CD8-positive, alpha-beta memory T cell (primary cell): Measurements from ENCODE around the gene HDLBP. TPM values are rescaled to one million over a fixed set of nuclear protein-coding genes. Genes with fewer than 3 reads are reported as not detected.
A peak's percentile ranks its signal among the peaks of the same experiment; 100 is the strongest.
"Not testable (repeated sequence)": the region's sequence is repeated elsewhere in the genome, so short reads cannot be mapped to it uniquely, and the experiment has no call there.

Experiments
- CTCF ChIA-PET: fragments of 350-600 bp; sonication (Branson Sonifier 250); formaldehyde crosslinking; loops from one replicate; lab custom pipeline; 2021; ENCODE audit warnings: antibody characterized with exemption; lab: Charles Lee
- POLR2A ChIA-PET: fragments of 350-600 bp; sonication (Branson Sonifier 250); formaldehyde crosslinking; loops from one replicate; lab custom pipeline; 2021; ENCODE audit warnings: antibody characterized with exemption; lab: Charles Lee
- DNase-seq, 5 donors: peaks; one replicate each; pipeline versions ENCODE4 v3.0.0 to v3.0.0-alpha.2; 2020 to 2022; ENCODE audit warnings: mixed read lengths in 1 of 5
- H3K27ac ChIP-seq: one replicate; pipeline ENCODE4 v1.7.0; 2013; ENCODE audit warnings: low read depth, mild to moderate bottlenecking, low read length, moderate library complexity
- H3K27me3 ChIP-seq: 2 replicates; pipeline ENCODE4 v1.7.0; 2013; ENCODE audit warnings: low read length, mild to moderate bottlenecking; ENCODE audit not compliant: insufficient read depth, poor library complexity, severe bottlenecking
- H3K36me3 ChIP-seq: 2 replicates; pipeline ENCODE4 v1.7.0; 2013; ENCODE audit warnings: mild to moderate bottlenecking, low read length, moderate library complexity; ENCODE audit not compliant: insufficient read depth
- H3K4me1 ChIP-seq: 2 replicates; pipeline ENCODE4 v1.7.0; 2013; ENCODE audit warnings: mild to moderate bottlenecking, low read length, moderate library complexity; ENCODE audit not compliant: insufficient read depth
- H3K4me3 ChIP-seq: 2 replicates; pipeline ENCODE4 v1.7.0; 2013; ENCODE audit warnings: mild to moderate bottlenecking, low read length
- H3K9me3 ChIP-seq: 2 replicates; pipeline ENCODE4 v1.7.0; 2013; ENCODE audit warnings: mild to moderate bottlenecking, low read length
- H3K27ac Mint-ChIP-seq, 8 donors: one replicate each; pipeline ENCODE4 v1.8.0; 2020 to 2021; ENCODE audit warnings: mixed read lengths in 8 of 8, mild to moderate bottlenecking in 6 of 8, inconsistent platforms in 3 of 8, moderate library complexity in 3 of 8
- H3K27me3 Mint-ChIP-seq, 2 donors: one replicate each; pipeline ENCODE4 v1.8.0; 2020 to 2021; ENCODE audit warnings: mixed read lengths in 2 of 2, mild to moderate bottlenecking in 1 of 2, moderate library complexity in 1 of 2
- H3K36me3 Mint-ChIP-seq, 3 donors: one replicate each; pipeline ENCODE4 v1.8.0; 2020 to 2021; ENCODE audit warnings: mixed read lengths in 3 of 3, inconsistent platforms in 1 of 3, mild to moderate bottlenecking in 1 of 3
- H3K4me1 Mint-ChIP-seq, 3 donors: one replicate each; pipeline ENCODE4 v1.8.0; 2020 to 2021; ENCODE audit warnings: mixed read lengths in 3 of 3, inconsistent platforms in 1 of 3, mild to moderate bottlenecking in 1 of 3
- H3K4me3 Mint-ChIP-seq, 7 donors: one replicate each; pipeline ENCODE4 v1.8.0; 2020 to 2021; ENCODE audit warnings: mixed read lengths in 7 of 7, mild to moderate bottlenecking in 6 of 7, moderate library complexity in 4 of 7, inconsistent platforms in 2 of 7
- H3K9me3 Mint-ChIP-seq, 5 donors: one replicate each; pipeline ENCODE4 v1.8.0; 2020 to 2022; ENCODE audit warnings: mixed read lengths in 5 of 5, mild to moderate bottlenecking in 3 of 5, moderate library complexity in 2 of 5, inconsistent platforms in 1 of 5
- polyA plus RNA-seq: library from polyadenylated mRNA; unstranded; fragments of 300-500 nt; fragmentation: Illumina TruSeq; gene quantifications from one replicate; pipeline ENCODE4 v1.2.3, GENCODE V29; 2021
- total RNA-seq, 2 experiments: library from RNA; stranded (reverse); gene quantifications; one replicate each; pipeline ENCODE4 v1.2.3, GENCODE V29; 2021

Gene HDLBP
- total and polyA plus RNA-seq, 3 experiments from 2014 or later: 70.0 to 313 (median 307) TPM

DNA sequence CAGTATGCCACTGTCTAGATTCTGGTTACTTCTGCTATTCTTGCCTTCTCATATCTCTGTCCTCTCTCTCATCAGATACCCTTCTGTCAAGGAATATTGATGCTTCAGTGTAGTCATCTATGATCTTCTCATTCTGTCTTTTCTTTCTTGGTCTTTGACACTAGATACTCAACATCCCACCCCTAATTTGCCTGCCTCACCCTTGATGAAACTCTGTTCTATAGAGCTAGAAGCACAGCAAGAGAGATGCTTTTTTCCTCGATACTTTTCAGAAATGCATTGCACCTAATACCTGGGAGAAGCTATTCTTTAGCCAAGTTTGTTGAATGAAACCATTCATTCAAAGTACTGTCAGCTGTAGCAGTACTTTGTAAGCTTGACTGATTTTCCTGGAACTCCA is 9.8 kb upstream of the HDLBP start:
- Histone ChIP-seq H3K27me3 (no peaks in the 10 kb centered on the region), H3K9me3 (no peaks in the 10 kb centered on the region), H3K27ac (no peak overlapping the region), H3K4me1 (peaks cover 12% of the 10 kb centered on the region), H3K4me3 (no peak overlapping the region), H3K36me3 (peaks cover 17% of the 10 kb centered on the region)
- POLR2A ChIA-PET: no interaction called here
- H3K4me3 Mint-ChIP-seq: peak overlapping the region in 1 of 7 donors; percentile 14
- no peak for DNase-seq
- CTCF ChIA-PET: interaction anchor here (2.7 kb wide), 1 partner anchor 10 kb away, joined by 8 read pairs; the partner anchor contains the start of genes HDLBP and SEPTIN2
- H3K4me1 Mint-ChIP-seq: peaks cover 42 to 57% (median 50%) of the 10 kb centered on the region in 3 donors
- H3K27me3 Mint-ChIP-seq: no peaks in the 10 kb centered on the region
- no peaks in the 10 kb centered on the region for H3K9me3 Mint-ChIP-seq
- H3K27ac Mint-ChIP-seq: peak overlapping the region in 7 of 8 donors; percentile 1 to 64 (median 11)
- peaks cover 12 to 71% (median 16%) of the 10 kb centered on the region in 3 donors for H3K36me3 Mint-ChIP-seq

DNA sequence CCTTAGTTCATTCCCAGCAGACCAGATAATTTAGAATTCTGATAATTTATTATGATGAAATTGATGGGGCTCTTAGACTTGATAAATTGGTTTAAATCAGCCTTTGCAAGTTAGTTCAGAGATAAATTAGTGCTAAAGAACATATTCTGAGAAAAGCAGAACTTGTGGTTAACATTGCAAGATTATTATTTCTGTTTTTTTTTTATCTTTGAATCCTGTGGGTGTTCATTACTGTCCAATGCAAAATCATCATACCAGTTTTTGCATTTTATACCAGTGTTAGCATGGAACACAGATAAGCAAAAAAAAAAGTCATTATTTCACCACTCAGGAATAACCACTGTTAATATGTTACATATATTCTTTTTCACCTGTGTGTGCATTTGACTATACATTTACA is 9.3 kb upstream of the HDLBP start:
- POLR2A ChIA-PET: no interaction called here
- H3K27ac Mint-ChIP-seq: peak overlapping the region in 1 of 8 donors; percentile 21
- H3K27ac ChIP-seq: no peak overlapping the region

DNA sequence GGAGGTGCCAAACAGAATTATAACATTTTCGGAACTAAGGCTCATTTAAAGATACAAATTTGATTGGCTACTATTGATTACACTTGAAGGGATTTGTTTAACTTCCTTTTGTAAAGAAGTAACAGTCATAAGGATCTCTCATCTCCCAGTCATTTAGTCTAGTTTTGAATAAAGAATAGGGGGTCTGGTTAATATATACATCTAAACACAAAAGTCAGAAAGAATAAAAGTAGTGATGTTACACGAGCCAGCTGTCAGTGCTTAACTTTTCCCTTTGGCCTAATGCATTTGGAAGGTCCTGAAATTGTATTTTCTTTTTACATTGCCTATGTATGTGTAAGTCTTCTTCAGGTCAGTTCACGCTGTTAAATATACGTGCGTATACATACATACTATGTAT is 8.3 kb upstream of the HDLBP start:
- ChIA-PET CTCF (interaction anchor here (2.7 kb wide), 1 partner anchor 8 kb away, joined by 8 read pairs; the partner anchor contains the start of genes HDLBP and SEPTIN2), POLR2A (no interaction called here)
- peaks cover 26% of the 10 kb centered on the region for H3K4me1 ChIP-seq
- no peak for DNase-seq
- no peaks in the 10 kb centered on the region for H3K9me3 ChIP-seq
- H3K27ac ChIP-seq: no peak overlapping the region
- no peaks in the 10 kb centered on the region for H3K27me3 ChIP-seq
- peaks cover 7% of the 10 kb centered on the region for H3K36me3 ChIP-seq
- Mint-ChIP-seq H3K9me3 (no peaks in the 10 kb centered on the region), H3K36me3 (peaks cover 12 to 68% (median 16%) of the 10 kb centered on the region in 3 donors), H3K27me3 (no peaks in the 10 kb centered on the region), H3K4me1 (peaks cover 50 to 66% (median 60%) of the 10 kb centered on the region in 3 donors), H3K27ac (peak overlapping the region in 4 of 8 donors; percentile 9 to 47 (median 26)), H3K4me3 (peak overlapping the region in 2 of 7 donors; percentile 4 to 5)
- H3K4me3 ChIP-seq: no peak overlapping the region

More for the DNA sequence above, 9.3 kb upstream of the HDLBP start:
- no peaks in the 10 kb centered on the region for H3K9me3 ChIP-seq
- CTCF ChIA-PET: interaction anchor here (2.7 kb wide), 1 partner anchor 9 kb away, joined by 8 read pairs; the partner anchor contains the start of genes HDLBP and SEPTIN2
- peaks cover 13% of the 10 kb centered on the region for H3K36me3 ChIP-seq
- peaks cover 17% of the 10 kb centered on the region for H3K4me1 ChIP-seq
- no peaks in the 10 kb centered on the region for H3K27me3 ChIP-seq
- H3K4me1 Mint-ChIP-seq: peaks cover 44 to 57% (median 53%) of the 10 kb centered on the region in 3 donors
- no peaks in the 10 kb centered on the region for H3K27me3 Mint-ChIP-seq
- no peaks in the 10 kb centered on the region for H3K9me3 Mint-ChIP-seq
- DNase-seq: no peak
- peaks cover 12 to 71% (median 16%) of the 10 kb centered on the region in 3 donors for H3K36me3 Mint-ChIP-seq
- H3K4me3 Mint-ChIP-seq: no peak overlapping the region
- no peak overlapping the region for H3K4me3 ChIP-seq

DNA sequence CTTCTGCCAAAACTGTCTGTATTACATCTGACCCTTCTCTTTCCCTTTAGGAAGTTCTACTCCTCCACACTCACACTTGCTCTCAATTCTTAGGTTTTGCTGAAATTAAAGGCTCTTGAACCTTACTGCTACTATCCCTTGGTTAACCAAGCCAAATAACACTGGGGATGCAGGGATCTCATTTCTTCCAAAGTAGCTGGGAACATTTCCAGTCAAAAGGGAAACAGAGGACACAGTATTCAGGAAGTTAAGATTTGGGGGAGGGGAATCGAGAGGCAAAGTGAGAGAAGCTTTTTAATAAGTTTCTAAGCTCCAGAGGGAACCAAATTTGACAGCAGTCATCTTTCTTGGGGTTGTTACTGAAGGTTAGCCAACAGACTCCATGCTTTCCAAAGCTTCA is 6.4 kb upstream of the HDLBP start:
- H3K27me3 ChIP-seq: no peaks in the 10 kb centered on the region
- POLR2A ChIA-PET: no interaction called here
- H3K9me3 ChIP-seq: no peaks in the 10 kb centered on the region
- H3K36me3 ChIP-seq: peaks cover 2% of the 10 kb centered on the region
- CTCF ChIA-PET: interaction anchor here (1.2 kb wide), 1 partner anchor 70 kb away, joined by 4 read pairs; no protein-coding TSS in a partner anchor
- H3K27me3 Mint-ChIP-seq: no peaks in the 10 kb centered on the region
- DNase-seq: no peak
- H3K36me3 Mint-ChIP-seq: peaks cover under 1 to 67% (median 7%) of the 10 kb centered on the region in 3 donors
- no peak overlapping the region for H3K4me3 ChIP-seq
- peaks cover 63 to 79% (median 75%) of the 10 kb centered on the region in 3 donors for H3K4me1 Mint-ChIP-seq
- peak overlapping the region in 3 of 7 donors; percentile 0 to 61 (median 15) for H3K4me3 Mint-ChIP-seq
- H3K27ac Mint-ChIP-seq: peak overlapping the region in 5 of 8 donors; percentile 6 to 90 (median 53)
- no peak overlapping the region for H3K27ac ChIP-seq
- H3K4me1 ChIP-seq: peaks cover 45% of the 10 kb centered on the region
- no peaks in the 10 kb centered on the region for H3K9me3 Mint-ChIP-seq

DNA sequence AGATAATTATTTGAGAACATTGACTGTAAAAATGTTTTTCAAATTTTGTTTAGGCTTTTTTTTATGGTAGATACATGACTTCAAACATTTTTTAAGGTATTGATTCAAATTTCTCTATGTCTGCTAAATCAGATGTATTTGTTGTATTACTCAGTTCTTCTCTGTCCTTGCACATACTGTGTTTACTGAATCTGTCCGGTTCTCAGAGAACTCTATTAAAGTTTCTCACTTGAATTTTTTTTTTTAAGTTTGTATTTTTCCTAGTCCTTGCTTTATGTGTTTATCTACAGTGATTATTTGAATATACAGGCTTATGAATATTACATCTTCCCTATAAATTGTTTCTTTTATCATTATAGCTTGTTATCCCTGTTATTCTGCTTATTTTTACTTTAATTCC is 5.6 kb upstream of the HDLBP start:
- CTCF ChIA-PET: interaction anchor here (0.8 kb wide), 1 partner anchor 243 kb away, joined by 3 read pairs; no protein-coding TSS in a partner anchor
- Histone ChIP-seq H3K4me1 (peaks cover 48% of the 10 kb centered on the region), H3K27me3 (no peaks in the 10 kb centered on the region), H3K9me3 (no peaks in the 10 kb centered on the region), H3K4me3 (no peak overlapping the region), H3K27ac (no peak overlapping the region), H3K36me3 (no peaks in the 10 kb centered on the region)
- DNase-seq: no peak
- Mint-ChIP-seq H3K36me3 (peaks cover 0 to 69% (median 7%) of the 10 kb centered on the region in 3 donors), H3K4me3 (peak overlapping the region in 6 of 7 donors; percentile 21 to 82 (median 58)), H3K9me3 (no peaks in the 10 kb centered on the region), H3K27me3 (no peaks in the 10 kb centered on the region), H3K4me1 (peaks cover 68 to 85% (median 78%) of the 10 kb centered on the region in 3 donors), H3K27ac (peak overlapping the region; percentile 3 to 90 (median 58))
- POLR2A ChIA-PET: no interaction called here

DNA sequence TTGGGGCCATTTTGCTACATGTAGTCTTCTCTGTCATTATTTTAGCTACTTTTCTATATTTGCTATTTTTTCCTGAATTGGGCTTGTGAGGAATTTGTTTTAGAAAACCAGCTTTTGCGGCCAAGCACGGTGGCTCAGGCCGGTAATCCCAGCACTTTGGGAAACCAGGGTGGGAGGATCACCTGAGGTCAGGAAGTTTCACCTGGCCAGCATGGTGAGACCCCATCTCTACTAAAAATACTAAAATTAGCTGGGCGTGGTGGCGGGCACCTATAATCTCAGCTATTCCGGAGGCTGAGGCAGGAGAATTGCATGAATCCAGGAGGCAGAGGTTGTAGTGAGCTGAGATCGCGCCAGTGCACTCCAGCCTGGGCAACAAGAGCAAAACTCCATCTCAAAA is 4.9 kb upstream of the HDLBP start:
- POLR2A ChIA-PET: no interaction called here
- peaks cover 0 to 2% of the 10 kb centered on the region in 2 donors for H3K27me3 Mint-ChIP-seq

DNA sequence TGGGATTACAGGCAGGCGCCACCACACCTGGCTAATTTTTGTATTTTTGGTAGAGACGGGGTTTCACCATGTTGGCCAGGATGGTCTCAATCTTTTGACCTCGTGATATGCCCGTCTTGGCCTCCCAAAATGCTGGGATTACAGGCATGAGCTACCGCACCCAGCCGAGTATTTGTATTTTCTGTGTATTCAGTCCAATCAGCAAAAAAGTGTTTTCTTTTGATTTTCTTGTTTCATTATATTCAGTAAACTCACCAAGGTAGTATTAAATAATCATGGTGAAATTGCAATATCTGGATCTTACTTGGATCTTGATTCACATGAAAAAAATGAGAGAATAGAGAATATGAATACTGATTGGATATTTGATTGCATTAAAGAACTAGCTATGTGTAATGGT is 3.4 kb upstream of the HDLBP start:
- peaks cover 57% of the 10 kb centered on the region for H3K4me1 ChIP-seq
- H3K27me3 Mint-ChIP-seq, H3K27me3 ChIP-seq, DNase-seq, POLR2A ChIA-PET, H3K4me3 ChIP-seq, H3K9me3 Mint-ChIP-seq, CTCF ChIA-PET, H3K36me3 ChIP-seq, H3K9me3 ChIP-seq, H3K27ac ChIP-seq: not testable (repeated sequence)
- Mint-ChIP-seq H3K4me3 (peak overlapping the region in 6 of 7 donors; percentile 0 to 99 (median 97)), H3K4me1 (peaks cover 65 to 77% (median 72%) of the 10 kb centered on the region in 3 donors), H3K36me3 (peaks cover 0 to 60% (median 4%) of the 10 kb centered on the region in 3 donors), H3K27ac (peak overlapping the region in 5 of 8 donors; percentile 6 to 73 (median 31))

More for the DNA sequence above, 4.9 kb upstream of the HDLBP start:
- peaks cover 48% of the 10 kb centered on the region for H3K4me1 ChIP-seq
- peak overlapping the region in 4 of 7 donors; percentile 12 to 62 (median 60) for H3K4me3 Mint-ChIP-seq
- no peak for DNase-seq
- H3K4me1 Mint-ChIP-seq: peaks cover 66 to 84% (median 78%) of the 10 kb centered on the region in 3 donors
- no peak overlapping the region for H3K27ac ChIP-seq
- peak overlapping the region in 6 of 8 donors; percentile 56 to 85 (median 68) for H3K27ac Mint-ChIP-seq
- H3K9me3 Mint-ChIP-seq: no peaks in the 10 kb centered on the region
- CTCF ChIA-PET: interaction anchor here (0.8 kb wide), 1 partner anchor 242 kb away, joined by 3 read pairs; no protein-coding TSS in a partner anchor
- H3K36me3 ChIP-seq: no peaks in the 10 kb centered on the region
- no peaks in the 10 kb centered on the region for H3K27me3 ChIP-seq
- H3K36me3 Mint-ChIP-seq: peaks cover 0 to 67% (median 7%) of the 10 kb centered on the region in 3 donors
- no peaks in the 10 kb centered on the region for H3K9me3 ChIP-seq
- H3K4me3 ChIP-seq: no peak overlapping the region

DNA sequence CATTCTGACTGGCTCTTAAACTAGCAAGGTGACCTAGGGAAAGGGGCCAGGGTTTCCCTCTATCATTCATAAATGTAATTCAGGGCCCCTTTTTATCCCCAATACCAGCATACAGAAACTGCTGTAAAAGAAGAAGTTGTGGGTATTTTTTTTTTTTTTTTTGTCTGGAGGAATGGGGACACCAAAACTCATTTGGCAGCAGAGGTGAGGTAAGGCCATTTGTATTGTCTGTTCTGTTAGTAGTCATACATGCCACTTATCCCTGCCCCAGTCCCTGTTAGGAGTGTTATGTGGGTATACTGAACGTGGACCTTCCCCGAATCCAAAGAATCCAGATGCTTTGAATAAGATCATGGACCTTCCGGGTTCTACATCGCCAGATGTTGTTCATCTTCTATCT is 1.9 kb upstream of the HDLBP start:
- H3K4me3 ChIP-seq: peak overlapping the region; percentile 86
- peak overlapping the region; percentile 92 to 100 (median 99) for H3K27ac Mint-ChIP-seq
- H3K9me3 Mint-ChIP-seq: no peaks in the 10 kb centered on the region
- peaks cover 0 to 2% of the 10 kb centered on the region in 2 donors for H3K27me3 Mint-ChIP-seq
- peaks cover 0 to 53% (median 3%) of the 10 kb centered on the region in 3 donors for H3K36me3 Mint-ChIP-seq
- no peak for DNase-seq
- H3K27ac ChIP-seq: peak overlapping the region; percentile 90
- H3K4me1 Mint-ChIP-seq: peaks cover 63 to 82% (median 74%) of the 10 kb centered on the region in 3 donors
- POLR2A ChIA-PET: no interaction called here
- H3K36me3 ChIP-seq: no peaks in the 10 kb centered on the region
- CTCF ChIA-PET: interaction anchor here (1.1 kb wide), 1 partner anchor 15 kb away, joined by 3 read pairs; no protein-coding TSS in a partner anchor
- H3K4me3 Mint-ChIP-seq: peak overlapping the region; percentile 89 to 99 (median 98)
- H3K4me1 ChIP-seq: peaks cover 61% of the 10 kb centered on the region
- H3K27me3 ChIP-seq: no peaks in the 10 kb centered on the region
- H3K9me3 ChIP-seq: no peaks in the 10 kb centered on the region
